PFSK-1 (cell line): ENCODE results near the gene CDCP2.

Experiments used
- FOXP2 ChIP-seq: optimal IDR thresholded peaks from 2 replicates; pipeline ENCODE3; 2011; ENCODE audit warnings: borderline replicate concordance, control low read depth, inconsistent platforms; ENCODE audit not compliant: insufficient read depth; ENCODE audit errors: extremely low read length, extremely low read depth
- POLR2AphosphoS5 ChIP-seq: IDR thresholded peaks from 2 replicates; pipeline ENCODE4 v1.6.1; 2012; ENCODE audit warnings: low read depth, mild to moderate bottlenecking, control low read depth, low read length, moderate library complexity
- SIN3A ChIP-seq: IDR thresholded peaks from 2 replicates; pipeline ENCODE4 v1.6.1; 2012; ENCODE audit warnings: mild to moderate bottlenecking, low read length, moderate library complexity, borderline replicate concordance; ENCODE audit not compliant: insufficient read depth
- TAF1 ChIP-seq: IDR thresholded peaks from 2 replicates; pipeline ENCODE4 v1.6.1; 2012; ENCODE audit warnings: low read length, control low read depth, borderline replicate concordance; ENCODE audit not compliant: insufficient read depth
- TF ChIP-seq, protein P1 (sequence below), 2 experiments: IDR thresholded peaks; 2 replicates each; pipeline versions ENCODE4 v1.6.1 to v1.8.0; 2011 to 2012; ENCODE audit warnings: low read depth in 2 of 2, low read length in 2 of 2, control low read depth in 1 of 2, inconsistent platforms in 1 of 2, mild to moderate bottlenecking in 1 of 2, moderate library complexity in 1 of 2; ENCODE audit not compliant: insufficient read depth in 1 of 2

Gene CDCP2

DNA sequence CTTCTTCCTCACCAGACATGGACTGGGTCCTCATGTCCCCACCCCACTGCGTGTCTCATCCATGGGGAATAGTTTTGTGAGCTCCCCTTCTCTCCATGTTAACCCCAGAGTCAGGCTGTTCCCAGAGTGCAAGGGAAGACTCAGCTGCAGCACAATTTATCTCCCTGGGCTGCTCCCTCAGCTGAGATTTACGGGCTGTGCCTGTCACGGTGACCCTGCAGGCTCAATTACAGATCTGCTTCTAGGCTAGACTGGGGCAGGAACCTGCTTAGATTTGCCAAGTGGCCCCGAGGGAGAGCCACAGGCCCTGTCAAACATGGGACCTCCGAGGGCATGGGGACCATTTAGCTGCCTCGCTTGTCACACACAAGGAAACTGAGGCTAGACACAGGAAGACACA, 37.8 kb downstream of the CDCP2 start:
- TF ChIP-seq POLR2AphosphoS5 (no peak), SIN3A (no peak), TAF1 (no peak), FOXP2 (no peak)
- TF ChIP-seq, protein P1, sequence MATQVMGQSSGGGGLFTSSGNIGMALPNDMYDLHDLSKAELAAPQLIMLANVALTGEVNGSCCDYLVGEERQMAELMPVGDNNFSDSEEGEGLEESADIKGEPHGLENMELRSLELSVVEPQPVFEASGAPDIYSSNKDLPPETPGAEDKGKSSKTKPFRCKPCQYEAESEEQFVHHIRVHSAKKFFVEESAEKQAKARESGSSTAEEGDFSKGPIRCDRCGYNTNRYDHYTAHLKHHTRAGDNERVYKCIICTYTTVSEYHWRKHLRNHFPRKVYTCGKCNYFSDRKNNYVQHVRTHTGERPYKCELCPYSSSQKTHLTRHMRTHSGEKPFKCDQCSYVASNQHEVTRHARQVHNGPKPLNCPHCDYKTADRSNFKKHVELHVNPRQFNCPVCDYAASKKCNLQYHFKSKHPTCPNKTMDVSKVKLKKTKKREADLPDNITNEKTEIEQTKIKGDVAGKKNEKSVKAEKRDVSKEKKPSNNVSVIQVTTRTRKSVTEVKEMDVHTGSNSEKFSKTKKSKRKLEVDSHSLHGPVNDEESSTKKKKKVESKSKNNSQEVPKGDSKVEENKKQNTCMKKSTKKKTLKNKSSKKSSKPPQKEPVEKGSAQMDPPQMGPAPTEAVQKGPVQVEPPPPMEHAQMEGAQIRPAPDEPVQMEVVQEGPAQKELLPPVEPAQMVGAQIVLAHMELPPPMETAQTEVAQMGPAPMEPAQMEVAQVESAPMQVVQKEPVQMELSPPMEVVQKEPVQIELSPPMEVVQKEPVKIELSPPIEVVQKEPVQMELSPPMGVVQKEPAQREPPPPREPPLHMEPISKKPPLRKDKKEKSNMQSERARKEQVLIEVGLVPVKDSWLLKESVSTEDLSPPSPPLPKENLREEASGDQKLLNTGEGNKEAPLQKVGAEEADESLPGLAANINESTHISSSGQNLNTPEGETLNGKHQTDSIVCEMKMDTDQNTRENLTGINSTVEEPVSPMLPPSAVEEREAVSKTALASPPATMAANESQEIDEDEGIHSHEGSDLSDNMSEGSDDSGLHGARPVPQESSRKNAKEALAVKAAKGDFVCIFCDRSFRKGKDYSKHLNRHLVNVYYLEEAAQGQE (IDR thresholded peaks at IDR 0.05; ENCODE audit: insufficient read depth in 1 of 2, low read depth in 2 of 2, low read length in 2 of 2) = no peak

DNA sequence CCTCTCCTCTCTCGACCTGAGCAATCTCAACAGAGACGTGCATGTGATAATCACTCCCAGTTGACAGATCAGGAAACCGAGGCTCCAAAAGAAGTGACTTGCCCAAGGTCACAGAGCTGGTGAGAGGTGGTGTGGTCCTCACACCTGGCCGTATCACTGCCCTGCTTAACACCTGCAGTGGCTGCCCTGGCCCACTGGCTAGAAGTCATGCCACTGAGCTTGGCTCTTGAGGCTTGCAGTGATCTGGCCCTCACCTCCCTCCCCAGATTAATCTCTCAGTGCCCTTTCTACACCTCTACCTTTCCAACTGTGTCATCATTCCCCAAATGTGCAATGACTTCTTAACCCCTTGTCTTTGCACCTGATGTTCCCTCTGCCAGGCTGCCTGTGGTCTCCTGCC, 38.8 kb downstream of the CDCP2 start:
- TF ChIP-seq, protein P1 (IDR thresholded peaks at IDR 0.05; ENCODE audit: insufficient read depth in 1 of 2, low read depth in 2 of 2, low read length in 2 of 2) = no peak
- TF ChIP-seq POLR2AphosphoS5 (no peak), FOXP2 (no peak)

DNA sequence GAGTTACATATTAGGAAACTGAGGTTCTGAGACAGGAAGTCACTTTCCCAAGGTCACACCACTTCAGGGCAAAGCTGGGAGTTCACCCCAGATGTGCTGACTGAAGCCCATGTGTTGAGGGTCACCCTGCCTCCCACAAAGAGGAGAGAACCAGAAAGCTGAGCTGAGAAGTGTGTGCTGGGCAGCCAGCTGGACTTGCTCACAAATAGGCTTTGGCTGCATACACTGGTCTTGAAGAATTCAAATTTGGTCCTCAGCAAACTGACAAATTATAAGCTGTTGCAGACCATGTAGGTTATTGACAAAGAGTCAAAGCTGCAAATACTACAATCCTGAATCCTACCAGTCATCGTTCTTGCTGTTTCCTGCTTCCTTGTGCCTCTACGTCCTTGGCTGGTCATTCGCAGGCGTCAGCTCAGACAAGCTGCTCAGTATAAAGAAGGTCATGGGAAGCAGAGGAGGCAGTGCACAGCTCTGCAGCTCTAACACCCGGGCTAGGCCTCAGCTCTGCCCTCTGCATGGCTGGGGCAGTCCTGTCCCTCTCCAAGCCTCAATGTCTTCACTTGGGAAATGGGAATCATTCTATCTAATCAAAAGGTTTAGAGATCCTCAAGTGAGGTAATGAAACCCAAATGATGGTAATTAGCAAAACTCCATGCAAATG, 40.0 kb downstream of the CDCP2 start:
- TF ChIP-seq, protein P1 (IDR thresholded peaks at IDR 0.05; ENCODE audit: insufficient read depth in 1 of 2, low read depth in 2 of 2, low read length in 2 of 2) = no peak
- TF ChIP-seq FOXP2 (no peak), SIN3A (no peak), TAF1 (no peak), POLR2AphosphoS5 (no peak)

DNA sequence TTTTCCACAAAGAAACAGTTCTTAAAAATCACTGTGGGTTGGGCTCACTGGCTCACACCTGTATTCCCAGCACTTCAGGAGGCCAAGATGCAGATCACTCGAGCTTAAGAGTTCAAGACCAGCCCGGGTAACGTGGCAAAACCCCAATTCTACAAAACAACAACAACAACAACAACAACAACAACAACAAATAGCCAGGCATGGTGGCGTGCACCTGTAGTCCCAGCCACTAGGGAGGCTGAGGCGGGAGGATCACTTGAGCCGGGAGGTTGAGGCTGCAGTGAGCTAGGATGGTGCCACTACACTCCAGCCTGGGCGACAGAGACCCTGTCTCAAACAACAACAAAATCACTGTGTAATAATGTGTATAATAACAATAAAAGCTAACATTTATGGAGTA, 40.8 kb downstream of the CDCP2 start:
- no peak for TF ChIP-seq TAF1
- no peak for TF ChIP-seq FOXP2
- TF ChIP-seq, protein P1 (IDR thresholded peaks at IDR 0.05; ENCODE audit: insufficient read depth in 1 of 2, low read depth in 2 of 2, low read length in 2 of 2) = no peak
- TF ChIP-seq POLR2AphosphoS5 = no peak

DNA sequence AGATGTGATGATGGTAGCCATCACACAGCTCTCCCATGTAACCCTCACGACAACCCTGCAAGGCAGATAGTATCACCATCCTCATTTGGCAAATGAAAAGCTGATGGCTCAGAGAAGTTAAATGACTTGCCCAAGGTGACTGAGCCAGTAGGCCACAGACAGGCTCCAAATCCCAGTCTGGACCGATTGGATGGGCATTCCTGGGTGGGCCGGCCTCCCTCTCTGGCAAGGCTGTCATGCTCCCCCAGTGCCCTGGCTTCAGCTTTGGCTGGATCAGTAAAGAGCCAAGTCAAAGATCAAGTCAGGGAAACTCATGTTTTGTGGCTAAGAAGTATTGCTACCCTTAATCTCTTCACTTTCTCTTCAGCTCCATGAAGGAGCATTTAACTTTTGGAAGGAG, 41.2 kb downstream of the CDCP2 start:
- no peak for TF ChIP-seq FOXP2
- no peak for TF ChIP-seq POLR2AphosphoS5
- no peak for TF ChIP-seq SIN3A
- TF ChIP-seq TAF1 = no peak
- TF ChIP-seq, protein P1 (IDR thresholded peaks at IDR 0.05; ENCODE audit: insufficient read depth in 1 of 2, low read depth in 2 of 2, low read length in 2 of 2) = no peak
